Panc1 (cell line): Measurements from ENCODE around the gene AMELY.

ENCODE experiments used
- CTCF ChIP-seq: fragments of 450-650 bp; IDR thresholded peaks from 2 replicates; pipeline ENCODE4 v1.5.1; 2017; ENCODE audit warnings: mild to moderate bottlenecking
- POLR2AphosphoS5 ChIP-seq: IDR thresholded peaks from 2 replicates; pipeline ENCODE4 v1.6.1; 2012; ENCODE audit warnings: mild to moderate bottlenecking, low read depth, low read length, moderate library complexity
- SIN3A ChIP-seq: IDR thresholded peaks from 2 replicates; pipeline ENCODE4 v1.6.1; 2012; ENCODE audit warnings: low read depth, mild to moderate bottlenecking, low read length, moderate library complexity, borderline replicate concordance; ENCODE audit not compliant: insufficient read depth
- TF ChIP-seq, protein P1 (sequence below), 2 experiments: IDR thresholded peaks; 2 replicates each; pipeline ENCODE4 v1.6.1; 2011 to 2012; ENCODE audit warnings: low read depth in 2 of 2, control low read depth in 1 of 2, low read length in 1 of 2, mild to moderate bottlenecking in 1 of 2, moderate library complexity in 1 of 2; ENCODE audit not compliant: insufficient read depth in 1 of 2

DNA sequence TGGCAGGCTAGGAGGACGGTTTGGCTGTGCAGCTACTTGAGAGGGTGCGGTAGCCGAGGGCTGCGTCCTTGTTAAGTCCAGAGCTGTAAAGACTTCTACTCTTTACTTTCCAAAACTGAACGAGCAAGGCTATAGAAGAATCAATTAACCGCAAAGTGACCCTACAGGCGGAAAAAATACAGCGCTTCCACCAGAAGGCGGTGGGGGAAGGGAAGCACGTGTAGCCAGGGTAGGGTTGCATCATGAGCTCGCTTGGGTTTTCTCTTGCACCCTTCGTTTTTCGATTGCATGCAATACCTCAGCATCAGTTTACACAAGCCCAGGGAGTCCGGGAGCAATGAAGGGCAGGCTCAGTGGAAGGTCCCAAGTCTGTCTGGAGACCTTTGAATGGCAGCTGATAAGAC is 2.4 kb downstream of the AMELY start:
- TF ChIP-seq POLR2AphosphoS5, result no peak
- TF ChIP-seq CTCF, result no peak
- TF ChIP-seq SIN3A, result no peak
- TF ChIP-seq, protein P1, sequence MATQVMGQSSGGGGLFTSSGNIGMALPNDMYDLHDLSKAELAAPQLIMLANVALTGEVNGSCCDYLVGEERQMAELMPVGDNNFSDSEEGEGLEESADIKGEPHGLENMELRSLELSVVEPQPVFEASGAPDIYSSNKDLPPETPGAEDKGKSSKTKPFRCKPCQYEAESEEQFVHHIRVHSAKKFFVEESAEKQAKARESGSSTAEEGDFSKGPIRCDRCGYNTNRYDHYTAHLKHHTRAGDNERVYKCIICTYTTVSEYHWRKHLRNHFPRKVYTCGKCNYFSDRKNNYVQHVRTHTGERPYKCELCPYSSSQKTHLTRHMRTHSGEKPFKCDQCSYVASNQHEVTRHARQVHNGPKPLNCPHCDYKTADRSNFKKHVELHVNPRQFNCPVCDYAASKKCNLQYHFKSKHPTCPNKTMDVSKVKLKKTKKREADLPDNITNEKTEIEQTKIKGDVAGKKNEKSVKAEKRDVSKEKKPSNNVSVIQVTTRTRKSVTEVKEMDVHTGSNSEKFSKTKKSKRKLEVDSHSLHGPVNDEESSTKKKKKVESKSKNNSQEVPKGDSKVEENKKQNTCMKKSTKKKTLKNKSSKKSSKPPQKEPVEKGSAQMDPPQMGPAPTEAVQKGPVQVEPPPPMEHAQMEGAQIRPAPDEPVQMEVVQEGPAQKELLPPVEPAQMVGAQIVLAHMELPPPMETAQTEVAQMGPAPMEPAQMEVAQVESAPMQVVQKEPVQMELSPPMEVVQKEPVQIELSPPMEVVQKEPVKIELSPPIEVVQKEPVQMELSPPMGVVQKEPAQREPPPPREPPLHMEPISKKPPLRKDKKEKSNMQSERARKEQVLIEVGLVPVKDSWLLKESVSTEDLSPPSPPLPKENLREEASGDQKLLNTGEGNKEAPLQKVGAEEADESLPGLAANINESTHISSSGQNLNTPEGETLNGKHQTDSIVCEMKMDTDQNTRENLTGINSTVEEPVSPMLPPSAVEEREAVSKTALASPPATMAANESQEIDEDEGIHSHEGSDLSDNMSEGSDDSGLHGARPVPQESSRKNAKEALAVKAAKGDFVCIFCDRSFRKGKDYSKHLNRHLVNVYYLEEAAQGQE (IDR thresholded peaks at IDR 0.05; ENCODE audit: insufficient read depth in 1 of 2, low read depth in 2 of 2, low read length in 1 of 2), result no peak
